GM19438 (cell line): Measurements from ENCODE around the gene CAMTA1.
"Not testable (repeated sequence)": the region's sequence is repeated elsewhere in the genome, so short reads cannot be mapped to it uniquely, and the experiment has no call there.

Experiments
- ATAC-seq: cut with Tn5 transposase; IDR thresholded peaks from one replicate; pipeline ENCODE4 v1.9.1; 2021; ENCODE audit warnings: low read depth; ENCODE audit not compliant: unreplicated experiment

Gene CAMTA1

DNA sequence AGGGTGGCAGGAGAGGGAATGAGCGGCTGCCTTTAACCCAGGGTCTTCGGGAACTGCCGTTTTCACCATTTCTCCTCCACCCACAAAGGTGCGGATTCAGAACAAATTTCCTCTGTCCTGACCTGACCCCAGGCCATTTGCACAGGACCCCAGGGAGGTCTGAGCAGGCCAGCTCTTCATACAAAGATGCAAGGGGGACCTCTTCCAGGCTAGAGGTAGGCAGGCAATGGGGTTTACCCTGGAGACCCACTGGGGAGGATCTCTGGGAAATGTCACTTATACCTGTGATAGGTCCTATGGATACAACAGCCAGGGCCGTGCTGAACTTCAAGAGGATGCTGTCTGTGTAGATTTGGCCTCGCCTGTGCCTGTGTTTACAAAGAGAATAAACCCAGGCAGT, 896.1 kb downstream of the CAMTA1 start:
- ATAC-seq: no peak

DNA sequence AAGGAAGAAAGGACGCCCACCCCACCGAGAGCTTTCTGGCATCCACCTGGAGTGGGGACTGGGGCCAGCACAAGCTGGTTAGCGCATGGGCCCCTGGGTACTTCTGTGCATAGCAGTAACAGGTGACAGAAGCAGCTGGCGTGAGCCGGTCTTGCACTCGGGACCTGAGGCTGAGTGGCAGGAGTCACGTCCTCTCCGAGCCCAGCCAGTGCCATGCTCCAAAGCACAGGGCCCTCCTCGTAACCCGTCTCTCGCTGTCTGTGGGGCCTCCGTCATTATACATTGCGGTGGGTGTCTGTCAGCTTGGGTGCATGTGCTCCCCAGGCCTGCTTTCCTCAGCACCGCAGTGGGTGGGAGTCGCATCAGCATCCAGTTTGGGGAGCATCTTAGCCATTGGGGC, 898.3 kb downstream of the CAMTA1 start:
- no peak for ATAC-seq

DNA sequence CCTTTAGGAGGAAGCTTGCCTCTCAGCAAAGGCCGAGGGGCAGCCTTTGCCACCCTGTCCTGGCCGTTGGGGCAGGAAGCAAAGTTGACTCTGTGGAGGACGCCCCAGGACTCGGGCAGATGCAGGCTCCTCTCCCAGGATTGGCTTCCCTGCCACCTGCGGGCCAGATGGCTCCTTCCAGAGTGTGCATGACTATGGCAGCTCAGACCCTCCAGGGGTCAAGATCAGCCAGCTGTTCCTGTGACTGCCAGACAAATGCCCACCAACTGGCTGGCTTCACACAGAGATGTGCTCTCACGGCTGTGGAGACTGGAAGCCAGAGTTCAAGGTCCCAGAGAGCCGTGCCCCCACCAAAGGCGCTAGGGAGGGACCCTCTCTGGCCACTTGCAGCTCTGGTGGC, 898.9 kb downstream of the CAMTA1 start:
- ATAC-seq: no peak

DNA sequence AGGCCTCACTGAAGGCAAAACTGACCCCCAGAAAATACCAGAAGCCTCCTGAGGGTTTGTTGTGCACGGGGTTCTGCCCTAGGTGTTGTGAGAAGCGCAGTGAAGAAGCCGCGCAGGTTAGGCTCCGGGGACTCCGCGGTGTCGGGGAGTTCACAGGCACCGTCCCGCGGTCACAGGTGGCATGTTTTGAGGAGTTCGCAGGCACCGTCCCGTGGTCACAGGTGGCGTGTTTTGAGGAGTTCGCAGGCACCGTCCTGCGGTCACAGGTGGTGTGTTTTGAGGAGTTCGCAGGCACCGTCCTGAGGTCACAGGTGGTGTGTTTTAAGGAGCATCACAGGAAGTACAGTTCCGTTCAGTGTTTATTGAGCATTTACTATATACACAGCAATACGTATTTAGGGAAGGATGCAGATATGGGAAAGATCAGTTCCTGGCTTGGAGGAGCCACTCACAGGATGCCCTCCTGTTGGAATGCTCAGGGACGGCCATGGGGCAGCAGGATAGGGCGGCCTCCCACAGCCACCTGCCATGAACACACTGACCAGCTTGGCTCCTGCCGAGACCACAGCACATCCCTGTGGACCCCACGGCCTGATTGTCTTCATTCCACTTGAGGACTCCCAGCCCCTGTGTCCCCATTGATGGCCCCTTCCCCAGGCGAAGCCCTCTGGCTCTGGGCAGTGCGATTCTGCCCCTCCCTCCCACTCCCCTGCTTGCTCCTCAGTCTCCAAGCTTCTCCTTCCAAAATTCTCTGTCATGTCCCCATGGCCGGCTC, 899.8 kb downstream of the CAMTA1 start:
- ATAC-seq: no peak

DNA sequence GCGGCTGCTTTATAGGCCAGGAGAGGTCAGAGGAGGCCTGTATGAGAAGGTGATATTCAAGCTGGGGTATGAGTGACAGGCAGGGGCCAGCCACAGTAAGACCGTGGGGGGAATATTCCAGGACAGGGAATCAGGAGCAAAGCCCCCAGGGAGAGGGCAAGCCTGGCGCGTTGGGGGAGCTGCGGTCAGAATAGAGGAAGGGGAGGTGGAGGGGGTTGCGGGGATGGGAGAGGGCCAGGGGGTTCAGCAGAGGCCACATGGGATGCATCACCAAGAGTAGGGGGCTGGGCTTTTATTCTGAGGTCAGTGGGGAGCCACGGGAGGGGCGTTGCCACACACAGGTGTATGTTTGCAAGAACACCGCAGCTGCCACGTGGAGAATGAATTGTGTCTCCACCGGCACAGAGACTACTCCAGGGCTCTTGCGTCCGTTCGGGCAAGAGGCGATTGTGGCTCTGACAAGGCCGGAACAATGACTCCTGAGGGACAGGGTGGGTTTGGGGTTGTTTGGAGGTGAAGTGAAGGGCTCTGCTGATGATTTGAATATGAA, 901.1 kb downstream of the CAMTA1 start:
- no peak for ATAC-seq

DNA sequence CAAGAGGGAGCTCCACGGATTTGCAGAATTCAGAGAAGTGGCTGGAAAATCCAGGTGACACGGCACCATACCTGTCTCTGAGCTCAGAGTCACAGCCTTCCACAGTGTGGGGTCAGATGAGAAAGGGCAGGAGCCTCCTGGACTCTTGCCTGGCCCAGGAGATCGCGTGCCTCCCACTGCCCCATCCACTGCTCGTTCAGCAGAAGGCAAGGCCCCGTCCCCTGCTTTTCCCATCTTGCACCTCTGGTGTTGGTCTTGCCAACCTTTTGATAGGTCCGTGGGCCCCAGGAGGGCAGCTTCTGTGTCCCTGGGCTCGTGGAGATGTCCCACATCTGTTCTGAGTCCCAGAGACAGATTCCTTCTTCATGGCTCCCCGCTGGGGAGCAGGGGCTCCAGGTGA, 902.2 kb downstream of the CAMTA1 start:
- no peak for ATAC-seq

DNA sequence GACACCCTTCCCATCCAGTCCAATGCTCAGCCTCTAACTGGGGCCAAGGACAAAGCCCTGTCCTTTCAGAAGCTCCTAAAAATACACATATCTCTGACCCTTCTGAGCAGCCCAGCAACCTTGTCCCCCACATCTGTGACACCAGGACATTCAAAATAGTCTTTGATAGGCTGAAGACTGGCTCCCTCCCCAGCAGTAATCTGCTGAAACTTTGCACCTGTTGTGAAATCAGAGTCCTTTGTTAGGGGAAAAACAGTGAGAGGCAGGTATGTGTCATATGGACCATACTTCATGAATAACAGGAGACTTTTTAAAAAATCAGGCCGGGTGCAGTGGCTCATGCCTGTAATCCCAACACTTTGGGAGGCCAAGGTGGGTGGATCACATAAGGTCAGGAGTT, 903.4 kb downstream of the CAMTA1 start:
- no peak for ATAC-seq

DNA sequence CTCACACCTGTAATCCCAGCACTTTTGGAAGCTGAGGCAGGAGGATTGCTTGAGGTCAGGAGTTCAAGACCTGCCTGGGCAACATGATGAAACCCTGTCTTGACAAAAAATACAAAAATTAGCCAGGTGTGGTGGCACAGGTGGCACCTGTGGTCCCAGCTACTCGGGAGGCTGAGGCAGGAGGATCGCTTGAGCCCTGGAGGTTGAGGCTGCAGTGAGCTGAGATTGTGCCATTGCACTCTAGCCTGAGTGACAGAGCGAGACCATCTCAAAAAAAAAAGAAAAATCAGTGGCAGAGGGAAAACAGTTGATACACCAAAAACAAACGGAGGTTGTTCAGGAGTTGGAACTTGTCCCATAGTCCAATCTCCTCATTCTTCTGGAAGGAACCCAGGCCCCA, 904.1 kb downstream of the CAMTA1 start:
- ATAC-seq: not testable (repeated sequence)

DNA sequence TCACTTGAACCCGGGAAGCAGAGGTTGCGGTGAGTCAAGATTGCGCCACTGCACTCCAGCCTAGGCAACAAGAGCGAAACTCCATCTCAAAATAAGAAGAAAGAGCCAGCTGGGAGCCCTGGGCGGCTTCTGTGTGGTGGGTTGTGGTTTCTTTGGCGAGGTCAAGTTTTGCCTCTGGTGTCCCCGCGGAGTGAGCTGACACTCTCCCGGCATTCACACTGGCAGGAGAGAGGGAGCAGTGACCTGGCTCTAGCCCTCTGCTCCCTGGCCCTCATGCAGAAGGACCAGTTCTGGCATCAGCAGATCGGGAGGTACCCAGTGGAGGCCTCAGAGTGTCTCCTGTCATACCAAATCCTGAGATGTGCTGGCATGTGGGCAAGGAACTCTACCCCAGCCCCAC, 904.8 kb downstream of the CAMTA1 start:
- ATAC-seq: no peak

DNA sequence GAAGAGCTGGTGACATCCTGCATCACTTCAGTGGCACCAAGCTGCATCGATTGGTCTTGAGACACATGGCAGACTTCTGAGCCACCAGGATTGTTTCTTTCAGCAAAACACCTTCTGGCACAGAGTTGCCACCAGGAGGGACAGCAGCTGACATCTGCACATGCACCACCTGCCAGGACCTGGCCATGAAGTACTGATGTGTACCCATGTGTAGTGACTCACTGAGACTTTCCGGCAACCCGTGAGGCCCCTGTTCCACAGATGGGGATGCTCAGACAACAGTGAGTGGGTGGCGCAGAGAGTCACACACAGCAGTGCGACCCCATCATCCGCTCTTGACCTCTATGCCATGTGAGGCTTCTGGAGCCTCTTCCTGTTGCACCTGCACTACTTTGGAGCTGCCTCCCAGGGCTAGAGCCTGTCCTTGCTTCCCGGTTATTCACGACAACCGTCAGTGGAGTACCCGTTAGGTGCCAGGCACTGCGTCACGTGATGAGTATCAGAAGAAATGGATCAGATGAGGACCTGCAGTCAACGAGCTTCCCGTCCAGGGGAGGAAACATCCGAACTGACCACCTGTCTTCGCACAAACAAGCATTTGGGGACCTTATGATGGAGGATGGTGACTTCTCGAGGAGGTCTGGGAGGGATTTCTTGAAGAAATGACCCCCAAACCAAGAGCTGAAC, 905.4 kb downstream of the CAMTA1 start:
- no peak for ATAC-seq

DNA sequence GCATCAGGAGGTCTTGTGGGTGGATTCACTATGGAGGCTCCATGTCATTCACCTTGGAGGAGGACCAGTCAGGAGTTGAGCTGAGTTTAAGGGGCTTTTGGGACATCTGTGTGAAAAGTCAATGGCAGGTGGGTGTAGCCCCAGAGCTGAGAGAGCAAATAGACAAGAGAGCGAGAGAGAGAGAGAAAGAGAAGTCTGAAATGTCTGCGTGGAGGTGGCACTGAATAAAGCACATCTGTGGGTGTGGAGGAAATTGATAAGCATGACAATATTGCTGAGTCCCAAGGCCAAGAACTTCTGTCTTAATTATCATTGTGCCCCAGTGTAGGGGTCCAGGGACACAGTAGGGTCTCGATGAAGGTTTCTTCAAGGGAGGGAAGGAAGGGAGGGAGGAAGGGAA, 906.3 kb downstream of the CAMTA1 start:
- no peak for ATAC-seq

DNA sequence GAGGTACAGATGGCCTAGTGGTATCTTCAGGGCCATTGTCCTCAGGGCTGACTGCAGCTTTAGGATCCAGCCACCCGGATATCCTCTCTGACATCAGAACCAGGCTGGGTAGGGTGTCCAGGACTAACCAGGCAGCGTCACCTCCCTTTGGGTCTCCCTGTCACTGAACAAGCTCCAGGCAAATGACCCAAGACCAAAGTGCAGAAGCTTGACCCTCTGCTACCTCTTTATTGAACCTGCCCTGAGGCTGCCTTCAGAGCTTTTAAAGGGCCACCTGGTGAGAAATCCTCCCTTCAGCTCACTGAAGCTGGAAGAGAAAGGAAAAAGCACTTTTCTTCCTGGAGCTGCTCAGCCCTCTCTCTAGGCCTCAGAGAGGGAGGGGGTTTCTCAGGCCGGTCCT, 906.8 kb downstream of the CAMTA1 start:
- ATAC-seq: no peak

DNA sequence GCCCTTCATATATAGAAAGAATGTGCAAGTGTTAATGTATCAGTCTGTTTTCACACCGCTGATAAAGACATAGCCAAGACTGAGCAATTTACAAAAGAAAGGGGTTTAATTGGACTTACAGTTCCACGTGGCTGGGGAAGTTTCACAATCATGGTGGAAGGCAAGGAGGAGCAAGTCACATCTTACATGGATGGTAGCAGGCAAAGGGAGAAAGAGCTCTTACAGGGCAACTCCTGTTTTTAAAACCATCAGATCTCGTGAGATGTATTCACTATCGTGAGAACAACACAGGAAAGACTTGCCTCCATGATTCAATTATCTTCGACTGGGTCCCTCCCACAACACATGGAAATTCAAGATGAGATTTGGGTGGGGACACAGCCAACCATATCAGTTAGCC, 907.8 kb downstream of the CAMTA1 start:
- not testable (repeated sequence) for ATAC-seq

DNA sequence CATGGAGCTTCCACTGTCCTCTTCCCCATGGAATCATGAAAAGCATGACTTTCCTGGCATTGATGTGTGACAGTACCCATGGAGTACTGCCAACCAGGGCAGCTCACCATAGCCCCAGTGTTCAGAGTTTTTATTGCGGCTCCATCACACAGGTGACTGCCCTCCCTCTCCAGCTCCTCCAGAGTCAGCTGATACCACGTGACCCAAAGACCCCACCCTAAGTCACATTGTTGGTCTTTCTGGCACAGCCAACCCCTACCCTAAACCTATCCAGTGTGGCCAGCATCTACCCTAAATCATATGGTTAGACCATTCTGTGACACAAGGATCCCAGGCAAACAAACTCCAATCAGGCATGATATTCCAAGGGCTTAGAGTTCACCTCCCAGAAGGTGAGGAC, 908.4 kb downstream of the CAMTA1 start:
- no peak for ATAC-seq

DNA sequence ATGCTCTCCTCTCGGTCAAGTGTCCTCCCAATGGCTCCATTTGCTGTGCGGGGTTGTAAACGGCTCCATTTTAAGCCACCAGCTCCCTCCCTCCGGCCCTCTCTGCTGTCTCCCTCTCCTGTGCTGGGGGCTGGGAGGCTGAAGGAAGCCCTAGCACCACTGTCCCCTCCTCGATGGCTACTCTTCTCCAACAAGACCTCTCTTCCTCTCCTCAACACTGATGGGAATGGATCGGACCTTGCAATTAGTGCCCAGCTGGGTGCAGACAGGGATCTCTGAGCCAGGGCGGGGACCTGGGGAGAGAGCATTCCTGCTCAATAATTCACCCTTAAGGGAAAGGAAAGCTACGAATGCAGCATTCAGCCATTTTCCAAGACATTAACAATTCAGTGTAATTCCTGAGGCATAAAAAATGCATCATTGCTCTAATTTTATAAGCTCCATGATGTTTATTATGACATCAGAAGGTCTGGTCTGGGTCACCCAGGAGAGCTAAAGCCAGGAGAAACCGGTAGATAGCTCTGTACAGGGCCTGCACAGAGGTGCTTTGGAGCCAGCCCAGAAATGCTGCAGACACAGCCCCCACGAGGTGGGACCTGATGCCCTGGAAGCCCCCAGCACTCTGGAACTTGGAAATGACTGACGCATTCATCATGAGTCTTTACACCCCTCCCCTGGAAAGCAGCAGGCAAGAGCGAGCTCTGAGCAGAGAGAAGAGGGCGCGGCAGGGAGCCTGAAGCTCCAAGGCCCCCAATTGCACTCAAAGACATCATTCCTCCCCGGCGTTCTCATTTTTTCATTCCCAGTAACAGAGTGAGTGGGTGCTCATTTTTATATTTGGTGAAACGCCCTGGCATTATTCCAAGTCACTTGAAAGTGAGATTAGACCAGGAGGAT, 909.6 kb downstream of the CAMTA1 start:
- no peak for ATAC-seq

DNA sequence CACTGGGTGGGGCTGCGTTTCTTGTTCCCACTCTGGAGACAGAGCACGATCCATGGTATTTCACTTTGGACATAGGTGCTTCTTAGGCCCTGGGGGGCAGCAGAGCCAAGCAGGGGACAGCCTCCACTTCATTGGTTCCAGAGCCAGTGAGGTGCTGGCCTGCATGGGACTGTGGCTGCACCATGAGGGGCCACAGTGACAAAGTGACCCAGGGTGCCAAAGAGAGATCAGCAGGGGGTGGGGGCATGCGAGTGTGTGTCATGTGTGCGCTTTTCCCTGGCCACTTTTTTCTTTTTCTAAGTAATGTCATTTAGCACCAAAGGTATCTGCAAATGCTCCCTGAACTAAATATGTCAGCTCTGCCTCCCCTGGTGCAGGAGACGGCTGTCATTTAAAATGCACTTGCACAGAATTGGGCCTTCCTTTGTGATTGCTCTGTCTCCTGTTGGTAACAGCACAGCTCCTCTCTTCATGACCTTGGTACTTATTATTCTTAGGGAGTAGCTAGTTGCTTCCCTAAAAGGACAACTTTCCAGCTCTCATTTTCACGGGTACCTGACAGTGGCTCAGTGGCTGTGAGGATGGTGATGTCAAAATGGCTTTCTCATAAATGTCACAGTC, 910.4 kb downstream of the CAMTA1 start:
- ATAC-seq: no peak

DNA sequence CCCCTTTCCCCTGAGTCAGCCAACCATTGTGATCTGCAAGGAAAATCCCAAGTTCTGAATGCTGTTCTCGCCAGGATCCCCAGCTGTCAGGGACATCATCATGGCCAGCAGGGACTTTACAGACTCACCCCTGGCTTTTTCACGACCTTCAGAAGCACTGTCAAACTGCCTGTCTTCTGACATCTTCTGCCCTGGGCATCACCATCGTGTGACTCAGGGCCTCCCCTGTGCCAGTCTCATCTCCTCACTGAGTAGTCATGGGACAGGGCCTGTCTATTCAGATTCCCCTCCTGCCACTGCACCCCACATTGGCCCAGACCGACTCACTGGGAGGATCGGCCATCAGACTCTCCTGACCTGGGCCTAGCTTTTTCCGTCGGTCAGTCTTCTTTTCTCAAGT, 913.4 kb downstream of the CAMTA1 start:
- ATAC-seq: no peak

DNA sequence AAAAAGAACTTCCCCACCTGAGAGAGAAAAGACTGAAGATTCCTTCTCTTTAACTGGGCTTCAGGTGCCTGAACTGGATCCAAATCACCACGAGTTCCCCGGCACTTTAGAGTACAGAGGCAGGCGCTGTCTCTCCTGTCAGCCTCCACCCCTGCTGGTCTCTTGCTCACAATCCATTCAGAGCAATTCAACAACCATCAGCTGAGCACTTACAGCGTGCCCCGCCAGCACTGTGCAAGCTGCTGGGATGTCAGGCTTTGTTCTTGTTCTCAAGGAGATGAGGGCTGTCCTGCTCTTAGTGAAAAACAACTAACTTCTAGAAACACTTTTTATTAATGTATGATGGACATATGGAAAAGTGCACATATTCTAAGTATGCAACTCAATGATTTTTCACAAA, 917.1 kb downstream of the CAMTA1 start:
- no peak for ATAC-seq

DNA sequence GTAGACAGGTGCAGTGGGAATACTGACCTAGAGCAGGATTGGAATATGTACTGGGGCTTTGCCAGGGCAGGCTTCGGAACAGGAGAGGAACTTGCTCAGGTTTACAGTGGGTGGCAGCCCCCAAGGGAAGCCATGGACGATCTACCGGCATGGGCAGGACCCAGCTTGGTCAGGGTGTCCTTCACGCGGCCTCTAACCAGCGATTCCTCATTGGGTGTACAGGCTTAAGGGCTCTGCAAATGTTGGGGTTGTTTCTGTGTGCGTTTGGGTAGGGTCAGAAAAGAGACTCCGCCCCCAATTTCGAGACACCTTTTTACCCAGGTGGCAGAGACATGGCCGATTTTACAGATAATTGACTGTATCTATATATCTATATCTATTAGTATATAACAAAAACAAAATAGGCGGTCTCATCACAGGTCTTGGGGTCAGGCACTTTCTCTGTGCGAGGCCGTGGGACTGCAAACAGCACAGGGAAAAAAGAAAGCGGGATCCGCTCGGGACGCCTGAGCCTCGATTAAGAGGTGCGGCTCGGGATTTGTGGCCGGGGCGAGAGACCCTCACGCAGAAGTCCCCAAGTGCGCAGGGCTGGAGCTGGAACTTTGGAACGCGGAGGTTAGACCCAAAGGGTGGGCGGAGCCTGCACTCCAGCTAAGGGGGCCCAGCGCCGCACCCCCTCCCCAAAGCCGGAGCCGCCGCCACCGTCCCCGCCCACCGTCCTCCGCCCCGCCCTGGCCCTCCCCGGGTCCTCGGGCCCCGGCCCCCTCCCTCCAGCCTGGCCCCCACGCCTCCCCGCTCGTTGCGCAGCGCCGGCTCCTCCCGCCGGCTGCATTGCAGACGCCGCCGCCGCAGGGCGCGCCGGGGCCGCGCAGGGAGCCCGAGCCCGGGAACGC, 918.3 kb downstream of the CAMTA1 start:
- no peak for ATAC-seq
